ENCODE results near the gene CUL9. TPM values are rescaled to one million over a fixed set of nuclear protein-coding genes. Genes with fewer than 3 reads are reported as not detected.

CUL9 gene
- total and polyA plus RNA-seq, 4 donors: 6.5 to 21.8 (median 7.5) TPM

DNA sequence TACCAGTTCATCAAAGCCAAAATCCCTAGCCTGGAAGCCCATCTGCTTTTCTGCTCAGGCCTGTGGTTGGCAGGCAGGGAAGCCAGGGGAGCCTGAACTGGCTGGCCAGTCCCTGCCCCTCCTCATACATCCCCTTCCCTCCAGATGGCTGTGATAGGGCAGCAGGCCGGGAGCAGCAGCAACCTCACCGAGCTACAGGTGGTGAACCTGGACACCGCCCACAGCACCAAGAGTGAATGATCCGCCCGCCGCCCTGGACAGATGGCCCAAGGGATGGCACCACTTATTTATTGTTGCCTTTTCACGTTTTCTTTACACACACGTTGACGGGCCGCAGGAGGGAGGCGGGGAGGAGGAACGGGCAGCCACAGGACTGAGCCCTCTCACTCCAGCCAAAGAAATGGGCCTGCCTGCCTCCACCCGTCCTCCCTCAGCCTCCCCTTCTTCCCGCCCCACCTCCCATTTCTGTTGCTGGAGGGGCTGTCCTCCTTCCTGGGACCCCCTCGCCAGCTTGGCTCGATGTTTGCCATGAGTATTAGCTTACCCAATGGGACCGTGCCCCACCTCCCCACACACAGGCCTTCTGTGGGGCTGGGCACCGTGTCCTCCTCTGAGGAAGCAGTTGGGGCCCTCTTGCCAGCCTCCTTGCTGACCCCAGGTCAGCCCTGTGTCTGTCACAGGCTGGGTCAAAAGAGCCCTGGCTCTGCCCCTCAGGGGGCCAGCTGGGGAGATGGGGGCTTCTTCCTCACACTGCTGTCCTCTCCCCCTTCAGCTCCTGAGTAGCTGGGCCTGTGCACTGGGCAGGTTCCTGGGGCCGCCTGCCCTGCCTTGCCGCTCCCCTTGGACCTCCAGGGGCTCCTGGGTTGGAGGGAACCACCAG is 2.8 kb upstream of the CUL9 start (continued):
- TF ChIP-seq, protein P1, sequence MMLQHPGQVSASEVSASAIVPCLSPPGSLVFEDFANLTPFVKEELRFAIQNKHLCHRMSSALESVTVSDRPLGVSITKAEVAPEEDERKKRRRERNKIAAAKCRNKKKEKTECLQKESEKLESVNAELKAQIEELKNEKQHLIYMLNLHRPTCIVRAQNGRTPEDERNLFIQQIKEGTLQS (IDR thresholded peaks at IDR 0.05): no peak
- TF ChIP-seq, protein P2, sequence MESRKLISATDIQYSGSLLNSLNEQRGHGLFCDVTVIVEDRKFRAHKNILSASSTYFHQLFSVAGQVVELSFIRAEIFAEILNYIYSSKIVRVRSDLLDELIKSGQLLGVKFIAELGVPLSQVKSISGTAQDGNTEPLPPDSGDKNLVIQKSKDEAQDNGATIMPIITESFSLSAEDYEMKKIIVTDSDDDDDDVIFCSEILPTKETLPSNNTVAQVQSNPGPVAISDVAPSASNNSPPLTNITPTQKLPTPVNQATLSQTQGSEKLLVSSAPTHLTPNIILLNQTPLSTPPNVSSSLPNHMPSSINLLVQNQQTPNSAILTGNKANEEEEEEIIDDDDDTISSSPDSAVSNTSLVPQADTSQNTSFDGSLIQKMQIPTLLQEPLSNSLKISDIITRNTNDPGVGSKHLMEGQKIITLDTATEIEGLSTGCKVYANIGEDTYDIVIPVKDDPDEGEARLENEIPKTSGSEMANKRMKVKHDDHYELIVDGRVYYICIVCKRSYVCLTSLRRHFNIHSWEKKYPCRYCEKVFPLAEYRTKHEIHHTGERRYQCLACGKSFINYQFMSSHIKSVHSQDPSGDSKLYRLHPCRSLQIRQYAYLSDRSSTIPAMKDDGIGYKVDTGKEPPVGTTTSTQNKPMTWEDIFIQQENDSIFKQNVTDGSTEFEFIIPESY (IDR thresholded peaks at IDR 0.05): no peak
- TF ChIP-seq JUND (IDR thresholded peaks at IDR 0.05): no peak
- TF ChIP-seq FOXA1 (IDR thresholded peaks at IDR 0.05): no peak

DNA sequence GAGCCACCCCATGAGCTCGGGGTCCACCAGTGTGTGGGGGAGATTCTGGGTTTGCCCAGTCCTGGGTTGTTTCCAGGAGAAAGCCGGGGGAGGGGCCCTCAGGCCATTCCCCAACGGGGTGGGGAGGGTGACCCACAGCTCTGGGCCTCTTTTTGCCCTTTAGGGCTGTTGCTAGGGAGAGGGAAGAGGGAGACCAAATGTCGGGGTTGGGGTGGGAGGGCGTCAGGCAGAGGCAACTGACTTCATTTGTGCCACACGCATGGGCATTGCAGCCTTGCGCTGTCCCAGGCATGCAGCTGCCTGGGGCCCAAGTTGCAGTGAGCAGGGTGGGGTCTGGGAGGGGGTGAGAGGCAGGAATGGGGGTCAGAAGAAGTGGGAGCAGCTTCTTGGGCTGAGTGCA is 1.9 kb upstream of the CUL9 start:
- H3K4me1 ChIP-seq (ENCODE audit: control insufficient read depth in 4 of 4, insufficient read depth in 4 of 4, low read length in 3 of 4): peaks cover 0 to 21% (median 17%) of the 10 kb centered on the region in 4 donors
- no peak overlapping the region for H3K27ac ChIP-seq (ENCODE audit: low read depth in 1 of 2, low read length in 2 of 2)
- 90% methylated on average over 7 of the region's 7 CpGs for WGBS
- no peak for TF ChIP-seq HNF4G (IDR thresholded peaks at IDR 0.05)
- TF ChIP-seq, protein P1 (IDR thresholded peaks at IDR 0.05): no peak
- TF ChIP-seq, protein P2 (IDR thresholded peaks at IDR 0.05): no peak
- no peak for TF ChIP-seq JUND (IDR thresholded peaks at IDR 0.05)
- TF ChIP-seq, protein P3, sequence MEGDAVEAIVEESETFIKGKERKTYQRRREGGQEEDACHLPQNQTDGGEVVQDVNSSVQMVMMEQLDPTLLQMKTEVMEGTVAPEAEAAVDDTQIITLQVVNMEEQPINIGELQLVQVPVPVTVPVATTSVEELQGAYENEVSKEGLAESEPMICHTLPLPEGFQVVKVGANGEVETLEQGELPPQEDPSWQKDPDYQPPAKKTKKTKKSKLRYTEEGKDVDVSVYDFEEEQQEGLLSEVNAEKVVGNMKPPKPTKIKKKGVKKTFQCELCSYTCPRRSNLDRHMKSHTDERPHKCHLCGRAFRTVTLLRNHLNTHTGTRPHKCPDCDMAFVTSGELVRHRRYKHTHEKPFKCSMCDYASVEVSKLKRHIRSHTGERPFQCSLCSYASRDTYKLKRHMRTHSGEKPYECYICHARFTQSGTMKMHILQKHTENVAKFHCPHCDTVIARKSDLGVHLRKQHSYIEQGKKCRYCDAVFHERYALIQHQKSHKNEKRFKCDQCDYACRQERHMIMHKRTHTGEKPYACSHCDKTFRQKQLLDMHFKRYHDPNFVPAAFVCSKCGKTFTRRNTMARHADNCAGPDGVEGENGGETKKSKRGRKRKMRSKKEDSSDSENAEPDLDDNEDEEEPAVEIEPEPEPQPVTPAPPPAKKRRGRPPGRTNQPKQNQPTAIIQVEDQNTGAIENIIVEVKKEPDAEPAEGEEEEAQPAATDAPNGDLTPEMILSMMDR (IDR thresholded peaks at IDR 0.05; ENCODE audit: low read depth, low read length, missing input control): no peak
- TF ChIP-seq NR2F2 (IDR thresholded peaks at IDR 0.05): no peak
- no peak for TF ChIP-seq FOXA1 (IDR thresholded peaks at IDR 0.05)
- no peak for TF ChIP-seq TAF1 (conservative IDR thresholded peaks at IDR 0.05)
- no peak for TF ChIP-seq SP1 (IDR thresholded peaks at IDR 0.05)
- TF ChIP-seq FOXA2 (IDR thresholded peaks at IDR 0.05): no peak
- TF ChIP-seq, protein P4, sequence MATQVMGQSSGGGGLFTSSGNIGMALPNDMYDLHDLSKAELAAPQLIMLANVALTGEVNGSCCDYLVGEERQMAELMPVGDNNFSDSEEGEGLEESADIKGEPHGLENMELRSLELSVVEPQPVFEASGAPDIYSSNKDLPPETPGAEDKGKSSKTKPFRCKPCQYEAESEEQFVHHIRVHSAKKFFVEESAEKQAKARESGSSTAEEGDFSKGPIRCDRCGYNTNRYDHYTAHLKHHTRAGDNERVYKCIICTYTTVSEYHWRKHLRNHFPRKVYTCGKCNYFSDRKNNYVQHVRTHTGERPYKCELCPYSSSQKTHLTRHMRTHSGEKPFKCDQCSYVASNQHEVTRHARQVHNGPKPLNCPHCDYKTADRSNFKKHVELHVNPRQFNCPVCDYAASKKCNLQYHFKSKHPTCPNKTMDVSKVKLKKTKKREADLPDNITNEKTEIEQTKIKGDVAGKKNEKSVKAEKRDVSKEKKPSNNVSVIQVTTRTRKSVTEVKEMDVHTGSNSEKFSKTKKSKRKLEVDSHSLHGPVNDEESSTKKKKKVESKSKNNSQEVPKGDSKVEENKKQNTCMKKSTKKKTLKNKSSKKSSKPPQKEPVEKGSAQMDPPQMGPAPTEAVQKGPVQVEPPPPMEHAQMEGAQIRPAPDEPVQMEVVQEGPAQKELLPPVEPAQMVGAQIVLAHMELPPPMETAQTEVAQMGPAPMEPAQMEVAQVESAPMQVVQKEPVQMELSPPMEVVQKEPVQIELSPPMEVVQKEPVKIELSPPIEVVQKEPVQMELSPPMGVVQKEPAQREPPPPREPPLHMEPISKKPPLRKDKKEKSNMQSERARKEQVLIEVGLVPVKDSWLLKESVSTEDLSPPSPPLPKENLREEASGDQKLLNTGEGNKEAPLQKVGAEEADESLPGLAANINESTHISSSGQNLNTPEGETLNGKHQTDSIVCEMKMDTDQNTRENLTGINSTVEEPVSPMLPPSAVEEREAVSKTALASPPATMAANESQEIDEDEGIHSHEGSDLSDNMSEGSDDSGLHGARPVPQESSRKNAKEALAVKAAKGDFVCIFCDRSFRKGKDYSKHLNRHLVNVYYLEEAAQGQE (IDR thresholded peaks at IDR 0.05): no peak
- TF ChIP-seq EGR1 (IDR thresholded peaks at IDR 0.05; ENCODE audit: low read depth in 2 of 2): no peak
- TF ChIP-seq, protein P5, sequence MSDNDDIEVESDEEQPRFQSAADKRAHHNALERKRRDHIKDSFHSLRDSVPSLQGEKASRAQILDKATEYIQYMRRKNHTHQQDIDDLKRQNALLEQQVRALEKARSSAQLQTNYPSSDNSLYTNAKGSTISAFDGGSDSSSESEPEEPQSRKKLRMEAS (IDR thresholded peaks at IDR 0.05): no peak
- TF ChIP-seq YY1 (IDR thresholded peaks at IDR 0.05): no peak
- no peak for TF ChIP-seq RAD21 (IDR thresholded peaks at IDR 0.05)
- TF ChIP-seq GABPA (IDR thresholded peaks at IDR 0.05 in 1 of 2, conservative IDR thresholded peaks at IDR 0.05 in 1 of 2): no peak
- no peak for TF ChIP-seq HNF4A (conservative IDR thresholded peaks at IDR 0.05)
- no peaks in the 10 kb centered on the region for H3K9me3 ChIP-seq (ENCODE audit: control insufficient read depth in 4 of 4, low read length in 3 of 4)
- H3K36me3 ChIP-seq (ENCODE audit: control insufficient read depth in 4 of 4, insufficient read depth in 3 of 4, low read depth in 1 of 4, low read length in 3 of 4): peaks cover 21 to 40% (median 33%) of the 10 kb centered on the region in 4 donors
- no peak overlapping the region for H3K4me3 ChIP-seq (ENCODE audit: low read depth in 1 of 3, low read length in 3 of 3)
- H3K27me3 ChIP-seq (ENCODE audit: control insufficient read depth in 4 of 4, insufficient read depth in 4 of 4, low read length in 3 of 4): no peaks in the 10 kb centered on the region
- DNase-seq (ENCODE audit: low spot score): no peak
- H3K9ac ChIP-seq (ENCODE audit: low read depth in 1 of 2, low read length in 2 of 2): no peak overlapping the region
